NCI-H345 treated with DMSO at 0.1 percent for 48 hours (cell line): ENCODE data around the gene KRTAP19-2.
"Not testable (repeated sequence)": the region's sequence is repeated elsewhere in the genome, so short reads cannot be mapped to it uniquely, and the experiment has no call there.

ENCODE experiments used
- DNase-seq: peaks from one replicate; lab custom pipeline; 2025; ENCODE audit not compliant: unreplicated experiment; lab: John Stamatoyannopoulos, UW

KRTAP19-2 gene, protein sequence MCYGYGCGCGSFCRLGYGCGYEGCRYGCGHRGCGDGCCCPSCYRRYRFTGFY

DNA sequence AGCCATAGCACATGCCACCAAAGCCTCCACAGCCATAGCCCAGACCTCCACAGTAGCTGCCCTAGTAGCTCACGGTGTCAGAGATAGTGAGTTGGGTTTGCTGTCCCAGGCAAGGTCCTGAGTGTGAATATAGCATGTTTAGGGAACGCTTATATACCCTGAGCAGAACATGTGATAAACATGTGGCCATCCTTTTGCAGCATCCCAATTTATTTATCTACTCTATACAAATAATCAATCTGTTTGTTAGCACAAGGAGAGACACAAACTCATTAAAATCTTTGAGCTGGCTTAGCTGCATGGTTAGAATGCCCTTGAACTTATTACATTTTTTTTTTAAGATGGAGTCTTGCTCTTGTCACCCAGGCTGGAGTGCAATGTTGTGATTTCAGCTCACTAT is at the start of gene KRTAP19-2:
KRTAP19-2 (minus strand) TSS at position 101 of the 400 bp plus-strand sequence; CDS start at position 13, 88 bp downstream.
- DNase-seq: no peak

DNA sequence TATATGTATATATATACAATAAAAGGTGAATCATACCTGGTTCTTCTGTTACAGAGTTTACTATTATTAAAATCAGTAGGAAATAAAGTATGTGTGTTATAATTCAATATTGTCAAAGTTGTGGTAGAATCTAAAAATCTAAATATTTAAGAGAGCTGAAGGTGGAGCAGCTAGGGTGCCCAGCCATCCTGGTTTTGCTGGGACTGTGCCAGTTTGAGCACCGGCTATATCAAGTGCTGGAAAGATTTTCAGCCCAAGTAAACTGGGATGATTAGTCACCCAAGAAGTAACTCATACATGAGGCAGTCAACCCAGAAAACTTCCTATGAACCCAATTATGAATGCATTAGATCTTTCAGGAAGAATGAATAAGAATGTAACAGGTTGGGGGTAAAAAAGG is 31.6 kb upstream of the KRTAP19-2 start:
- DNase-seq: no peak

DNA sequence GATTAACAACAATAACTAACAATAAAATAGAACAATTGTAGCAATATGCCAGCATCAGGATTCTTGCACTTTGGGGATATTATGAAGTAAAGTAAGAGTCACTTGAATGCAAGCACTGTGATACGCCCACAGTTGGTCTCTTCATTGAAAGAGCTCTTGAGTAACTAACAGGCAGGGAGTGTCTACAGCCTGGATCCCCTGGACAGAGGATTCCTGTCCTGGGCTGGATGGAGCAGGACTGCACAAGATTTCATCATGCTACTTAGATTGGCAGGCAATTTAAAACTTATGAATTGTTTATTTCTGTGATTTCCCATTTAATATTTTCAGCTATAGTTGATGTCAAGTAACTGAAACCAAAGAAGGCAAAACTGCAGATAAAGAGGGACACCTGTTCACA is 28.4 kb upstream of the KRTAP19-2 start:
- DNase-seq: no peak

DNA sequence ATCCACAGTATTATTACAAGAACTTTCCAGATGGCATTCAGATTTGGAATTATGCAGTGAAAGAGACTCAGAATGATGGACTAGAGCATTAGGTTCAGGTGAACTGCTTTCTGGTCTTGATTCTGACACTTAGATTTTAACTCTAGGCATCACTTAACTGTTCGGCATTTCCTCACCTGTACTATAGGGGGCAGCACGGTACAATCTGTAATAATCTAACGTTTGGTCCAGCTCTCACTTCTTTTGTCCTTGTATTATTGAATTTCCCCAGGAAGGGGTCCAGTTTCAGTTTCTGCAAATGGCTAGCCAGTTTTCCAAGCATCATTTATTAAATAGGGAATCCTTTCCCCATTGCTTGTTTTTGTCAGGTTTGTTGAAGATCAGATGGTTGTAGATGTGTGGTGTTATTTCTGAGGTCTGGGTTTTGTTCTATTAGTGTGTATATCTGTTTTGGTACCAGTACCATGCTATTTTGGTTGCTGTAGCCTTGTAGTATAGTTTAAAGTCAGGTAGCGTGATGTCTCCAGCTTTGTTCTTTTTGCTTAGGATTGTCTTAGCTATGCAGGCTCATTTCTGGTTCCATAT is 18.5 kb upstream of the KRTAP19-2 start:
- DNase-seq: not testable (repeated sequence)

DNA sequence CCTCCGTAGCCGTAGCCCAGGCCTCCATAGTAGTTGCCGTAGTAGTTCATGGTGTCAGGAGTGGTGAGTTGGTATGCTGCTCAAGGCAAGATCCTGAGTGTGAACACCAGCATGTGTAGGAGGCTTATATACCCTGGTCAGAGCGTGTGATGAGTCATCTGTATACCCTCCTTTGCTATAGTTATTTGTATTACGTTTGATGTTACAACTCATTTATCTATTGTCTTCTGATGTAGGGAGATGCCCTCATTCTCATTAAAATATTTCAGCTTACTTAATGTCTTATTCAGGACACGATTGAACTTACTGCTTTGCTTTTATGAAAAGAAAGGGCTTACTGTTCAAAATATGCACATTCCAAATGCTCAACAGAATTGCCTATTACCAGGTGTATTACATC is 14.8 kb upstream of the KRTAP19-2 start, which contains the start of gene KRTAP19-5:
KRTAP19-5 (minus strand) TSS at position 101 of the 400 bp plus-strand sequence; CDS start at position 50, 51 bp downstream.
- DNase-seq: no peak

DNA sequence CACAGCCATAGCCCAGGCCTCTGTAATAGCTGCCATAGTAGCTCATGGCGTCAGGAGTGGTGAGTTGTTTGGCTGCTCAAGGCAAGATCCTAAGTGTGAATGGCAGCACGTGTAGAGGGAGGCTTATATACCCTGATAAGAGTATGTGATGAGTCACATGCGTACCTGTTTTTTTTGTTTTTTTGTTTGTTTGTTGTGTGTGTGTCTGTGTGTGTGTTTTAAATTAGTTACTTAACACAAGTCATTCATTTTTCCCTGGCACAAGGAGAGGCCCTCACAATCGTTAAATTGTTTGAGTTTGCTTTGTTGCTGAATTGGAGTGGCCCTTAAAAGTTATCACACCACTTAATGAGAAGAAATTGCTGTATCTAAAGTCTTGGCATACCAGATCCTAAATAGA is 9.8 kb upstream of the KRTAP19-2 start, which contains the start of gene KRTAP19-4:
KRTAP19-4 (minus strand) TSS at position 101 of the 400 bp plus-strand sequence; CDS start at position 46, 55 bp downstream.
- no peak for DNase-seq

DNA sequence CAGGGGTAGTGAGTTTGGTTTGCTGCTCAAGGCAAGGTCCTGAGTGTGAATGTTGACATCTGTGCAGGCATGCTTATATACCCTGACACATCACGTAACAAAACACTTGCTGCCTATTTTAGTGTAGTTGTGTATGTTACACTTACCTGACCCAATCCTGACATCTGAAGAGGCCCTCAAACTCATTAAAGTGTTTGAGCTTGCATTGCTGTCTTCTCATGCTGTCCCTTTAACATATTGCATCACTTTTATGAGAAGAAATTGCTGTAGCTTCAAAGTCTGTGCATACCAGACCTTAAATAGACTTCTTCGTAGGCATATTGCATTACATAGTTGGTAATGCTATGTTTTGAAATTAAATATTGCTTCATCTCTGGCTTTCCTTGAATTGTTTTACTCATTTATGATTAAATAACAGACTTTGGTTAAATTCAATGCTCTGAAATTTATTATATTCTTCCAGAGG is 4.8 kb upstream of the KRTAP19-2 start, which contains the start of gene KRTAP19-3:
KRTAP19-3 (minus strand) TSS at position 51 of the 466 bp plus-strand sequence. CDS start 56 bp downstream, outside the sequence.
- DNase-seq: no peak

DNA sequence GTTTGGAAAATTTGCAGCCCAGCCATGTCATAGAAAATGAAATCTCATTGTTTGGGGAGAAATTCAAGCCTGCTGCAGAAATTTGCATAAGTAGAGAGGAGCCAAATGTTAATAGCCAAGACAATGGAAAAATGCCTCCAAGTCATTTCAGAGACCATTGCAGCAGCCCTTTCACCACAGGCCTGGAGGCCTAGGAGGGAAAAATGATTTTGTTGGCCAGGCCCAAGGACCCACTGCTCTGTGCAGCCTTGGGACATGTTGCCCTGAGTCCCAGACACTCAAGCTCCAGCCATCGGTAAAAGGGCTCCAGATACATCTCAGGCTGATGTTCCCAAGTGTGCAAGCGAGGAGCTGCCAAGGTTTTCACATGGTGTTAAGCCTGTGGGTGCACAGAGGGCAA is 1.1 kb downstream of the KRTAP19-2 start:
- DNase-seq: no peak

DNA sequence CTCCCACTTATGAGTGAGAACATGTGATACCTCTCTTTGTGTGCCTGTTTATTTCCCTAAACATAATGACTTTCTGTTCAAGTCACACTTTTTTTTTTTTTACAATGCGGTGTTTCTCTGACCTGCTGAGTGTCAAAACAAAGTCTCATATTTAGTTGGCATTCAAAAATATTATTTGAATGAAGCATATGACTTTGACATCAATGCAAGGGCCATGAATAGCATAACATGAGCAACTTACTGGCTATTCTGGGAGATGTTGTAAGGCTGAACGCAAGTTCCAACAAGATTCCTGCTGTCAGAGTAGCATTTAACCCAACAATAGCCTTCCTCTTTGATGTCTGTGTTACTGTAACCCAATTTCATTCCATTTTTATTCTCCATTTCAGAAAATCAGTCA is 5.1 kb downstream of the KRTAP19-2 start:
- no peak for DNase-seq

DNA sequence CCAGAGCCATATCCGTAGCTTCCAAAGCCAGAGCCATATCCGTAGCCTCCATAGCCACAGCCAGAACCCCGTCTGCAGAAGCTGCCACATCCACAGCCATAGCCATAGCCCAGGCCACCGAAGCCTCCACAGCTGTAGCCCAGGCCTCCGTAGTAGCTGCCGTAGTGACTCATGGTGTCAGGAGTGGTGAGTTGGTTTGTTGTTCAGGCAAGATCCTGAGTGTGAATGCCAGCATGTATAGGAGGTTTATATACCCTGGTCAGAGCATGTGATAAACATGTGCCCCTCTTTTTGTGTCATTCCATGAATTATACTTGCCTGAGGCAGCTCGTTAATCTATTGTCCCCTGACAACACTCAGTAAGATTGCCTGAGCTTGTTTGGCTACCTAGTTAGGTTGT is 7.1 kb downstream of the KRTAP19-2 start, which contains the start of gene KRTAP19-1:
KRTAP19-1 (minus strand) TSS at position 223 of the 400 bp plus-strand sequence; CDS start at position 173, 50 bp downstream.
- DNase-seq: no peak

DNA sequence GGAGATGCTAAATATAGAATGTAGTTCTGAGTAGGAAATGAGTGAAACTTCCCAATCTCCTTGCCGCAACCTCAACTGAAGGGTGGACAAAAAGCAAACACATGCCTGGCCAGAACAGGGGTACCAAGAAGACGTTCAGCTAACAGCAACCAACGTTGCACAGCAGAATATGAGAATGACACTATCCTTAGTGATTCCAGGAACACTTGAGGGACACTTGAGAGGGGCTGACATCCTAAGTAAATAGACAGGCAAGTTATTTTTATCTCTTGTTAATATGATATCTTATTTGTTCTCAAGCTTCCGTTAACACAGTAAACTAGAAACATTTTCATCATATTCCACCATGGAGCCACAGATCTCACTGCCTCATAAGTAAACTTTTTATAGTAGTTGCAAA is 8.0 kb downstream of the KRTAP19-2 start:
- DNase-seq: no peak

DNA sequence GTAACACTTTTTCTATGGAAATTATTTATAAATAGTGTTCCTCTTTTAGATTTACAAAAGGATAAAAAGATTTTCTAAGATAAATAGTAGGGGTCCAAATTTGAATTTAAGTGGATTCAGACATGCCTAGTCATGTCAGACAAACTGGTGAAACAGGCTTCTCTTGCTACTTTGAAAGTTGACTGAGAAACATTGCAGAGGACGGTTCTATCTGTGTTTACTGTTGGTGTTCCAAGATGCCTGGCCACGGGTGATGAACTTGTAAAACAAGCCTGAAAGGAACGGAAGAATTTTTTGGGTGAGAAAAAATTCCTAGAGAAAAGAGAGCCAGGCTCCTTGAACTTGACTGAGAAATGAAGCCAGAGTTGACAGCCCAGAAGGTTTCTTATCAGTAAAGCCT is 9.2 kb downstream of the KRTAP19-2 start:
- no peak for DNase-seq

DNA sequence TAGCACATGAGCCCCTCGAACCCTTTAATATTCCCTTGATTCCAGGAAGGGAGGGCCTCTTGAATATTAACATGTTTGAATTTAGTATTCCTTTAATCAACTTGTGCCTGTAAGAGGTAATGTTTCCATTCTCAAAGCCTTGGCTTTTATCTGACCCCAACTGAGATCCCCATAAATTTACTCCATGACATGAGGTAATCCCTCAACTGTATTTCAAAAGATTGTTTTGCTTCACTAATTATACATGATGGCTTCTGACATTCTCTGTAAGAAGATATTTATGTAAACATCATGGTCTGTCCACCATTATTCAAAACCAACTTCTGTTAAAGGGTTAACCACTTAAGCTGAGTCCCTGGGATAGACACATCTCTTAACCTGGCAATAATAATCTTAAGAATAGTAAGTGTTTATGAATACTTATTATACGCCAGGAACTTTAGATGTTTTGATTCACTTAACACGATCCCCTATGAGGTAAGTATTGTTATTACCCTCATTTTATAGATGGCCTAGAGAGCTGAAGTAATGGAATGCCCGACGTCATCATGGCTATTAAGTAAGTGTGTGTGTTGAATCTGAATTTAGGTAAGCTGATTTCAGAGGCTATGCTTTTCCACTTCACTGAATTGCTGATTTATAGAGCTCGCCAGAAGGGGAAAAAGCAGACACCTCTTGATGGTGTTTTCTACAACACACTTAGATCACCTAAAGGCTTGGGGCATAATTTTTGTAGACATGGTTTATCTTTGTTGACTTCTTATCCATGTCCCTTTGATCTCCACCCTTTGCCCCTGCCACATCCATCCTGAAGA is 18.1 kb downstream of the KRTAP19-2 start:
- no peak for DNase-seq

DNA sequence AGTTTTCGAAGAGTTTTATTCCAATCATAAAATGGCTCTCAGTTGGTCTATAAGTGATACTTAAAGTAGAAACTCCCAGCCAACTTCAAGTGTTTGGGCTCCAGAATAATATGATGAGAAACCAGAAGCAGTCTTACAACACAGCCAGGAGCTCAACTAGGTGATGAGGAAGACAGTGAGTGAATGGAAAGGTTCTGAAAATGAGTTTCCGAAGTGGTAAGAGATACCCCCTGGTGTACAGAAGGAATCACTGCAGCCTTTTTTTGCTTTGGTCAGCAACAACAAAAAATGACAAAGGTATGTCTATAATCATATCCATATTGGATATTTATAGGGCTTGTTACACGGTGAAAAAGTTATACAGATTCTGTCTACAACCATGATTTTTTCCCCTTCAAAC is 23.5 kb downstream of the KRTAP19-2 start:
- DNase-seq: no peak

DNA sequence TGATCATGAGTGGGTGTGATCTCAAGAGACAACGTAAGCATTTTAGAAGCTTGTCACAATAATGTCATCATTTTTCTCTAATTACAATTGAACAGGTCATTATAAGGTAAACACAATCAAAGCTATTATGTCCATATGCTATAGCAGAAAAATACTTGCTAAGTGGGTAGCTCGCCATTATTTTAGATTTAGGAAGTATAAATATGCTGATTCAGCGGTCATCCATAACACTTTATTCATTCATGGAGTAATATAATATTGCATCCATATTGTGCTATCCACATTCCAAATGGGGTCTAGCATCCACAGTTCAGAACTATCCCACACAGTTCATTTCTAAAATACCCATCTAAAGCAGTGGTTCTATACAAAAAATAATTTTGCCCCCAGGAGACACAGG is 38.7 kb downstream of the KRTAP19-2 start:
- DNase-seq: no peak

DNA sequence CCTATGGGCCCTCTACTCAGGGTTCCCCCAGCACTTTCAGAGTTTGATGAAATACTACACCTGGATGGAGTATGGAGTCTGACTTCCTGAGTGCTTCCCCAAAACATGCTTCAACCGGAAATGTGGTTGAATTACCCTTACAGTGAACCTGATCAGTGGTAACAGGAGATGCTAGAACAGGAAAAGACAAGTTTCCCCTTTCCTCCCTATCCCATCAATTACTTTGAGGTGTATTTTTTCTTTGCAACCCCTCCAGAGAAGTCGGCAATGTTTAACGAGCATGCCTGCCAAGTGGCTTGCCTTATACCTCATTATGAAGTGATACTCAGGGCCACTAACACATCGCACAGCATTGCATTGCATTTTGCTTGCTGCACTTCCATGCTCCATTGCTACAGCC is 40.2 kb downstream of the KRTAP19-2 start:
- DNase-seq: no peak

DNA sequence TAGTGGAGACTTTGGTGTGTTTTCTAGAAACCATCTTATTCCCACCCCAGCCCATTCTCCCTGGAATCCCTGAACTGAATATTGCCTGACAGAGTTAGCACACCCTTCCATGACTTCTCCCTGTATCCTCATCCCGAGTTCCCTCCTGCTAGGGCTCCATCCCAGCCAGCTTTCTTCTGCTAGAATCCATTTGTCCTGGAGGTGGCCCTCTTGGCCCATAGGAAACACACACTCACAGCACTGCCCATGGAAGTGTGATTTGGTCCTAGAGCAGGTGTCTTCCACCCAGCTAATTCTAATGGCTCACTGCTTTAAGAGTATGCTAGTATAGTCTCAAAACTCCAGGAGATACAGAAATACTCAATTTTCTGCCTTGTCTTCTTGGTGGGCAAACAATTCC is 43.0 kb downstream of the KRTAP19-2 start:
- DNase-seq: no peak

DNA sequence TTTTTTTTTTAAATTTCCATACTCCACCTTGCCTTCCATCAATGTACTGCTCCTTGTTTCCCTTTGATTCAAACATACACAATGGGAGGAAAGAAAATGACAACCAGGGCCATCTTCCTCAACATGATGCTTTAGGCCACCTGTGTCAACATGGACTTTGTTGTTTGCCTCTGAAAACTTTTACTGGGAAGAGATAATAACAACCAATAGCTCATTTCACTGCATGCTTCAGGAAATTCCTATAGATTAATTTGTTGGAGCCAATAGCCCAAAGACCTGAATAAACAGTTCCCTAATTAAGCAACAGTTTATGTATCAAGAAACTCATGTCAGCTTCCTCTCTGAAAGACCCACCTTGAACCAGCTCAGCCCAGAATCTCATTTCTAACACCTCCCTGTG is 44.0 kb downstream of the KRTAP19-2 start:
- no peak for DNase-seq

DNA sequence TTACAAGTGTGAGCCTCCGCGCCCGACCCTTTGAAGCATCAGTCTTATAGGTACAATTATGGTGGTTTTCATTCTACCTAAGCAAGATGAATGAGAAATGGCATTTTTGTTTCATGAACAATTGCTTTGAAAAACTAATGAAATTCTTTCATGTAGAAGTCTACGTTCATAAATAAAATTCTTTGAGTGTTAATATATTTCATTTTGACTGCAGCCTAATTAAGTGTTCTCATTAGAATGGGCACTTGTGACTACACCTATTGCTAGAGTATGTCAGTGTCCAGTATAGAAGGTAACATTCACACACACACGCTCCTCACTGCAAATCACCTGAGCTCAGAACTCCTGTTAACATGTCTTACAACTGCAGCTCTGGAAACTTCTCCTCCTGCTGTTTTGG is 47.3 kb downstream of the KRTAP19-2 start, which contains the start of gene KRTAP15-1:
KRTAP15-1 (plus strand) TSS at position 301 of the 400 bp plus-strand sequence; CDS start at position 354, 53 bp downstream.
- no peak for DNase-seq
